BLaER1 (cell line): ENCODE data around the gene CXorf58.
"Not testable (repeated sequence)": the region's sequence is repeated elsewhere in the genome, so short reads cannot be mapped to it uniquely, and the experiment has no call there.

Source experiments
- H3K27ac ChIP-seq: shearing (Covaris generic); formaldehyde crosslinking; 2 replicates; pipeline ENCODE4 v1.8.1; 2022
- H3K27me3 ChIP-seq: shearing (Covaris generic); formaldehyde crosslinking; 2 replicates; pipeline ENCODE4 v1.8.1; 2022
- H3K36me3 ChIP-seq: shearing (Covaris generic); formaldehyde crosslinking; 2 replicates; pipeline ENCODE4 v1.8.1; 2022
- H3K4me1 ChIP-seq: shearing (Covaris generic); formaldehyde crosslinking; 2 replicates; pipeline ENCODE4 v1.8.1; 2022
- H3K4me2 ChIP-seq: shearing (Covaris generic); formaldehyde crosslinking; 2 replicates; pipeline ENCODE4 v1.8.1; 2022
- H3K4me3 ChIP-seq: shearing (Covaris generic); formaldehyde crosslinking; 2 replicates; pipeline ENCODE4 v1.8.1; 2022
- H3K9ac ChIP-seq: shearing (Covaris generic); formaldehyde crosslinking; 2 replicates; pipeline ENCODE4 v1.8.1; 2022
- H3K9me3 ChIP-seq: shearing (Covaris generic); formaldehyde crosslinking; 2 replicates; pipeline ENCODE4 v1.8.1; 2022
- H4K20me1 ChIP-seq: shearing (Covaris generic); formaldehyde crosslinking; 2 replicates; pipeline ENCODE4 v1.8.1; 2022
- Cebpa-rat ChIP-seq: shearing (Covaris generic); IDR thresholded peaks from 2 replicates; pipeline ENCODE4 v1.8.1; 2022

CXorf58 gene

DNA sequence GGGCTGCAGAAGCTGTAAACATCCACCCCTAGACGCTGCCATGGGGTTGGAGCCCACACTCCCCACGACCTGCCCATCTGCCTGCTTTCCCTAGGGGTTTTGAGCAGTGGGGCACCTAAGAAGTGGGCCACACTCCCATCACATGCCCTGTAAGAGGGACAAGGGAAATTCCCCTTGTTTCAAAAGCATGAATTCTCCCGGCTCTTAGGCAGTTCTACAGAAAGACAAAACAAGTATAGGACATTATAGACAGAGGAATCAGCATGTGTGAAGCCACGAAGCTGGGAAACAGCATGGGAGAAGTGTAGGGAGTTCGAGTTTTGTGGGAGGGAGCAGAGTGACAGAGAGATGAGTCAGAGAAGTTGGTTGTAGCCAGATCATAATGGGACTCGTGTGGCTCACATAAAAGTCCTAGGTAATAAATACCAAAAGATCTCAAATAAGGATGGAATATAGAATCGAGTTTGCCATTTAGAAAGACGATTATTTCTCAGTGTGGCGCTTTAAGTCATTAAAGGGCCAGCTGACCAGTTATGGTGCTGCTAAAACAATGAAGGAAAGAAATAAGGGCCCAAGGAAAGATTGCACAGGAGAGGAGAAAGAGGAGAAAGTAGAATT is 24.0 kb upstream of the CXorf58 start:
- Histone ChIP-seq H3K9me3 (no peaks in the 10 kb centered on the region), H3K36me3 (no peaks in the 10 kb centered on the region), H3K27ac (no peak overlapping the region), H3K4me1 (no peaks in the 10 kb centered on the region), H3K4me3 (no peak overlapping the region), H4K20me1 (no peaks in the 10 kb centered on the region), H3K9ac (no peak overlapping the region), H3K27me3 (no peaks in the 10 kb centered on the region), H3K4me2 (no peak overlapping the region)
- no peak for TF ChIP-seq Cebpa-rat

DNA sequence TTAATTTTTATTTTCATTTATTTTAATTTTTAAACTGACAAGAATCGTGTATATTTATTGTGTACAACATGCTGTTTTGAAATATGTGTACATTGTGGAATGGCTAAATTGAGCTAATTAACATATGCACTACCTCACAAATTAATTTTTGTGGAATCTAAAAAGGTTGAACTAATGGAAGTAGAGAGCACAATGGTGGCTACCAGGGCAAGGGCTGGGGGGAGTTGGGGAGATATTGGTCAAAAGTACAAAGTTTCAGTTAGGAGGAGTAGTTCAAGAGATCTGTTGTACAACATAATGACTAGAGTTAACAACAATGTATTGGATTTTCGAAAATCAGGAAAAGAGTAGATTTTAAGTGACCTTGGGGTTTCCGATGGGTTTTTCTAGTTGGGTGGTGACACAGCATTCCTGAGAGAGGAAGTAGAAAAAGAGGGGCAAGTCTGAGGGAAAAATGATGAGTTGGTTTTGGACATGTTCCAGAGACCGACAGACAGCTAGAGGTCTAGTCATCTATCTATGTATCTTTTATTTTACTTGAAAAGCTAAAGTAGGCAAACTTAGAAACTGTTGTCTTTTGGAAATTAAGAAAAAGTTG is 23.3 kb upstream of the CXorf58 start:
- Histone ChIP-seq H4K20me1 (no peaks in the 10 kb centered on the region), H3K4me1 (no peaks in the 10 kb centered on the region), H3K27ac (no peak overlapping the region), H3K36me3 (no peaks in the 10 kb centered on the region), H3K4me2 (no peak overlapping the region), H3K9ac (no peak overlapping the region), H3K9me3 (no peaks in the 10 kb centered on the region), H3K4me3 (no peak overlapping the region), H3K27me3 (no peaks in the 10 kb centered on the region)
- no peak for TF ChIP-seq Cebpa-rat

DNA sequence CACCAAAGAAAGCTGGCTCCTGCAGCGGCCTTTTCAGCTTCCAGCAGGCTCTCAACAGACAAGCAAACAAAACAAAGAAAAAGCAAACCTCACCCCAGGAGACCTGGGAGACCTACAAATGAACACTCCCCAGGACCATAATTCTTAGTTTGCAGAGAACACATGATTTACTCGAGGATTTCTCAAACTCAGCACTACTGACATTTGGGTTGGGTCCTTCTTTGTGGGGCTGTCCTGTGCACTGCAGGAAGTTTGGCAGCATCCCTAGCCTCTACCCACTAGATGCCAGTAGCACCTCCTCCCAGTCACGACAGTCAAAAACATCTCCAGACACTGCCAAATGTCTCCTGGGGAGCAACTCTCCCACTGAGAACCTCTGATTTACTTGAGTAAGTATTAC is 22.0 kb upstream of the CXorf58 start:
- Histone ChIP-seq H3K36me3 (no peaks in the 10 kb centered on the region), H3K9ac (no peak overlapping the region), H4K20me1 (no peaks in the 10 kb centered on the region), H3K27ac (no peak overlapping the region), H3K4me1 (no peaks in the 10 kb centered on the region), H3K4me3 (no peak overlapping the region), H3K4me2 (no peak overlapping the region), H3K9me3 (no peaks in the 10 kb centered on the region), H3K27me3 (no peaks in the 10 kb centered on the region)
- TF ChIP-seq Cebpa-rat = no peak

DNA sequence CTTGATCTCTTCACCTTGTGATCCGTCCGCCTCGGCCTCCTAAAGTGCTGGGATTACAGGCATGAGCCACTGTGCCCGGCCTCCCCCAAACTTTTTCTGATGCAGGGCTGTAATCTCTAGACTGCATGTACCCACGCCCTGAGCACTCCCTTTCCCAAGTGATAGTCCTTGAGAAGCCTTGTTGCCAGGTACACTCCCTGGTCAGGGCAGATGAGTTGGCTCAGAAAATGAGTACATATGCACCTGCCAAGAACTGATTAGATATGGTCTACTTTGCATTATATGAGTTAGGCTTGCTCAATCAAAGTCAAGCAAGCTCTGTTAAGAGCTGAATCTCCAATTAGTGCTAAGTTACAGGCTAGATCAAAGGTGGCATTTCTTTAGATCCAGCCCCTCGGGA is 20.4 kb upstream of the CXorf58 start:
- no peak overlapping the region for H3K9ac ChIP-seq
- H3K4me3 ChIP-seq = no peak overlapping the region
- H3K36me3 ChIP-seq = no peaks in the 10 kb centered on the region
- H3K27me3 ChIP-seq = no peaks in the 10 kb centered on the region
- TF ChIP-seq Cebpa-rat = no peak
- H3K27ac ChIP-seq = no peak overlapping the region
- H3K4me1 ChIP-seq = no peaks in the 10 kb centered on the region
- H4K20me1 ChIP-seq = no peaks in the 10 kb centered on the region
- H3K4me2 ChIP-seq = no peak overlapping the region
- no peaks in the 10 kb centered on the region for H3K9me3 ChIP-seq

DNA sequence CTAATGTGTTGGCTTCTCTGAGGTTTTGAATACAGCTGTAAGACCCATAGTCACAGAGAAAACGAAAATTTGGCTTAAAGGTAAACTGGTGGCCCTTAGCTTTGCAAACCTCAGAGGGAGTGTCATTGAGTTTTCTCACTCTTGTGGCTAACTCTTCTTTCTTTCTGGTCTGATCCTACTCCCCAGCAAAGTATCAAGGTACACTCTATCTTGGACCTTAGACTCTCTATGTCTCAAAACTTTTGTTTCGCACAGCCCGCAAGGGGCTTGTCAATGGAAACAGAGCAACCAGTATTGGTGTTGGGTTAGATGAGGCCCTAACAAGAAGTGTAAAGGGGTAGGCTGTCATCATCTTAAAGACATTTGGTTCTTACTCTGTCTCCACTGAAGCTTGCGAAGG is 19.9 kb upstream of the CXorf58 start:
- H3K4me1 ChIP-seq = no peaks in the 10 kb centered on the region
- no peak overlapping the region for H3K9ac ChIP-seq
- H3K4me2 ChIP-seq = no peak overlapping the region
- H3K36me3 ChIP-seq = no peaks in the 10 kb centered on the region
- no peak overlapping the region for H3K4me3 ChIP-seq
- H3K27me3 ChIP-seq = no peaks in the 10 kb centered on the region
- H4K20me1 ChIP-seq = no peaks in the 10 kb centered on the region
- no peak for TF ChIP-seq Cebpa-rat
- H3K27ac ChIP-seq = no peak overlapping the region
- no peaks in the 10 kb centered on the region for H3K9me3 ChIP-seq

DNA sequence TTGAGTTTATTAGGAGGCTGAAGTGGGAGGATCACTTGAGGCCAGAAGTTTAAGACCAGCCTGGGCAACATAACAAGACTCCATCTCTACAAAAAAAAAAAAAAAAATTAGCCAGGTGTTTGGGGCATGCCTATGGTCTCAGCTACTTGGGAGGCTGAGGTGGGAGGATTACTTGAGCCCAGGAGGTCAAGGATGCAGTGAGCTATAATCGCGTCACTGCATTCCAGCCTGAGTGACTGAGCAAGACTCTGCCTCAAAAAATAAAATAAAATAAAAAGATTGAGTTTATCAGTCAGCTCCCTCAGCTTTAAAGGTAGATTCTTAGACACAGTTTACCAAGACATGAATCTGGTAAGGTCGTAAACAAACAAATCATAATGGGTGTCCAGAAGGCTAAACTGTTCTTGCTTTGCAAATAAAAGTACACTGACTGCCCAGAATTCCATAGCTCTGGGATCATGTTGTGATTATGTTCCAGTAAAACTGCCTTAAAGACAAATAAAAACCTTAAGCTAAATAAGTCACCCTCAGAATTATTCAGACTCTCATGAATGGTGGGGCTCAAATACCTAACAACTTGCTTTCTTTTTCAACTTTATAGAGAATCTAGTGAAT is 18.8 kb upstream of the CXorf58 start:
- Histone ChIP-seq H3K4me3 (no peak overlapping the region), H4K20me1 (no peaks in the 10 kb centered on the region), H3K4me1 (no peaks in the 10 kb centered on the region), H3K9me3 (no peaks in the 10 kb centered on the region), H3K27me3 (no peaks in the 10 kb centered on the region), H3K36me3 (no peaks in the 10 kb centered on the region), H3K9ac (no peak overlapping the region), H3K4me2 (no peak overlapping the region), H3K27ac (no peak overlapping the region)
- TF ChIP-seq Cebpa-rat = no peak

DNA sequence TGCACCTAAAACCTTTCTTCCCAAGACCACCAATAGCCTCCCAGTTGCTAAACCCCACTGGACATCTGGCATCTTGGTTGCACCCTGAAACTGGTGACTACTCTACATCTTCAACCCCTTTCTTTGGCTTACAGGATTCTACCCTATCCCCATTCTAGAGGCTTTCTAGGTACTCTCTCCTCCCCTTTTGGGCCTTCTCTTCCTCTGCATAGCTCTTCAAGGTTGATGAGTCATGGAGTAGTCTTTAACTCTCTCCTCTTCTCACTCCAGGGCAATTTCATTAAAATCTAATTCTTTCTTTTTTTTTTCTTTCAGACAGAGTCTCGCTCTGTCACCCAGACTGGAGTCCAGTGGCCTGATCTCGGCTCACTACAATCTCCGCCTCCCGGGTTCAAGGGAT is 16.9 kb upstream of the CXorf58 start:
- no peak overlapping the region for H3K4me3 ChIP-seq
- H3K27ac ChIP-seq = no peak overlapping the region
- H3K27me3 ChIP-seq = no peaks in the 10 kb centered on the region
- H3K9me3 ChIP-seq = no peaks in the 10 kb centered on the region
- no peak overlapping the region for H3K4me2 ChIP-seq
- TF ChIP-seq Cebpa-rat = no peak
- H4K20me1 ChIP-seq = no peaks in the 10 kb centered on the region
- no peaks in the 10 kb centered on the region for H3K4me1 ChIP-seq
- no peaks in the 10 kb centered on the region for H3K36me3 ChIP-seq
- H3K9ac ChIP-seq = no peak overlapping the region

DNA sequence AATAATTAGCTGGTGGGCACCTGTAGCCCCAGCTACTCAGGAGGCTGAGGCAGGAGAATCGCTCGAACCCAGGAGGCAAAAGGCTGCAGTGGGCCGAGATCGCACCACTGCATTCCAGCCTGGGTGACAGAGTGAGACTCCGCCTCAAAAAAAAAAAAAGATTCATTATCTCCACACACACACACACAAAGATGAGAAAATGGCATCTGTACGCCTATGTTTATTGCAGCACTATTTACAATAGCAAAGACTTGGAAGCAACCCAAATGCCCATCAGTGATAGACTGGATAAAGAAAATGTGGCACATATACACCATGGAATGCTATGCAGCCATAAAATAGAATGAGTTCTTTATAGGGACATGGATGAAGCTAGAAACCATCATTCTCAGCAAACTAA is 12.8 kb upstream of the CXorf58 start:
- H3K4me1 ChIP-seq, H3K36me3 ChIP-seq, H3K9me3 ChIP-seq, H3K9ac ChIP-seq, H3K4me2 ChIP-seq, H3K4me3 ChIP-seq, H4K20me1 ChIP-seq, H3K27me3 ChIP-seq, H3K27ac ChIP-seq: not testable (repeated sequence)

DNA sequence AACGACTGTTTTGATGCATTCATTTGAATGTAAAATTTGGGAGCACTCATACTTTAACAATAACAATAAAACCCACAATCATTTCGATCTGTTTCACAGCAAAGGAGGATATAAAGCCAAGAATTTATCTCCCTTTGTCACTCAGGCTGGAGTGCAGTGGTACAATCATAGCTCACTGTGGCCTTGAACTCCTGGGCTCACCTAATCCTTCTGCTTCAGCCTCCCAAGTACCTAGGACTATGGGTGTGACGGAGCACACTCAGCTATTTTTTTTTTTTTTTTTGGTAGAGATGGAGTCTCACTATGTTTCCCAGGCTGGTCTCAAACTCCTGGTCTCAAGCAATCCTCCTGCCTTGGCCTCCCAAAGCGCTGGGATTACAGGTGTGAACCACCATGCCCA is 11.3 kb upstream of the CXorf58 start:
- H3K9me3 ChIP-seq, H3K4me2 ChIP-seq, H3K4me1 ChIP-seq, H3K9ac ChIP-seq, H3K27ac ChIP-seq, H3K4me3 ChIP-seq, H4K20me1 ChIP-seq, H3K36me3 ChIP-seq, H3K27me3 ChIP-seq: not testable (repeated sequence)

DNA sequence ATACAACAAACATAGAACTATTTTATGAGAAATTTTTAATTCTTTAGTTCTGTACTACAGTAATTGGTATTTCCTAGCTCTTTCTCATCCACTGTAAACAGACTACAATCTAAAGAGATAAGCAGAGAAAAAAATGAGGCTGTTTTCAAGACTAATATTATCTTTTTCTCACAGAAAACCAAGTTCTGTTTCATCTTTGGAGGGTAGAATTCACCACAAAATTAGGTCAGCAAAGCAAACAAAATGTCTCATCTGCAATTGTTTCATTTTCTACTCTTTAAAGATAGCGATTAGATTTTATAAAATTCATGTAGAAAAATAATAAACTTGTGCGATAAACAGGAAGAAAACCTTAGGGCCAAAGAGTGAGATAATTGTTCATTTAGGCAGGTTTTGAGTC is 10.8 kb upstream of the CXorf58 start:
- Histone ChIP-seq H3K27ac (no peak overlapping the region), H3K36me3 (no peaks in the 10 kb centered on the region), H4K20me1 (no peaks in the 10 kb centered on the region), H3K4me3 (no peak overlapping the region), H3K27me3 (no peaks in the 10 kb centered on the region), H3K9me3 (no peaks in the 10 kb centered on the region), H3K4me1 (peaks cover 8% of the 10 kb centered on the region; the same call in 1 of the 2 replicates), H3K4me2 (no peak overlapping the region), H3K9ac (no peak overlapping the region)
- TF ChIP-seq Cebpa-rat = no peak
